Measurements from ENCODE around the gene PRPS1.

DNA sequence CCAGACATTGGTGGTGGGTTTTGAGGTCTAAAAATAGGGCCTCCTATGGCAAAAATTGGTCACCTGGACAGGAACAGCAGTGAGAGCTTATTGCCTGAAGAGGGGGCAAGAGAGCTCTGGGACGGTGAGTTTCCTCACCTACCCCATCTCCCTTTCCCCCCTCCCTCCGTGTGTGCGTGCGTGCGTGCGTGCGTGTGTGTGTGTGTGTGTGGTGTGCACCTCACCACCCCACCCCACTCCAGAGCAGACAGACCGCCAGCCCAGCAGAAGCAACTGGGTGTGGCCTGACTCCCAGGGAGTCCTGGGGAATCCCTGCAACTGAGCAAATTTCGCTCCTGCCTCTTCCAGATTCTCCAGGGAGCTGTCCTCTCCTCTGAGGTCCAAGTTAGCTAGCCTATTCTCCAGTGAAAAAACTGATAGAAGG lies 44.7 kb downstream of the PRPS1 start:
- TF ChIP-seq, protein P1, sequence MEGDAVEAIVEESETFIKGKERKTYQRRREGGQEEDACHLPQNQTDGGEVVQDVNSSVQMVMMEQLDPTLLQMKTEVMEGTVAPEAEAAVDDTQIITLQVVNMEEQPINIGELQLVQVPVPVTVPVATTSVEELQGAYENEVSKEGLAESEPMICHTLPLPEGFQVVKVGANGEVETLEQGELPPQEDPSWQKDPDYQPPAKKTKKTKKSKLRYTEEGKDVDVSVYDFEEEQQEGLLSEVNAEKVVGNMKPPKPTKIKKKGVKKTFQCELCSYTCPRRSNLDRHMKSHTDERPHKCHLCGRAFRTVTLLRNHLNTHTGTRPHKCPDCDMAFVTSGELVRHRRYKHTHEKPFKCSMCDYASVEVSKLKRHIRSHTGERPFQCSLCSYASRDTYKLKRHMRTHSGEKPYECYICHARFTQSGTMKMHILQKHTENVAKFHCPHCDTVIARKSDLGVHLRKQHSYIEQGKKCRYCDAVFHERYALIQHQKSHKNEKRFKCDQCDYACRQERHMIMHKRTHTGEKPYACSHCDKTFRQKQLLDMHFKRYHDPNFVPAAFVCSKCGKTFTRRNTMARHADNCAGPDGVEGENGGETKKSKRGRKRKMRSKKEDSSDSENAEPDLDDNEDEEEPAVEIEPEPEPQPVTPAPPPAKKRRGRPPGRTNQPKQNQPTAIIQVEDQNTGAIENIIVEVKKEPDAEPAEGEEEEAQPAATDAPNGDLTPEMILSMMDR (IDR thresholded peaks at IDR 0.05; ENCODE audit: poor library complexity, severe bottlenecking), result no peak
- TF ChIP-seq EZH2 (IDR thresholded peaks at IDR 0.05; ENCODE audit: borderline replicate concordance, insufficient read depth, low read length, poor library complexity, severe bottlenecking) (no peak), SMC3 (conservative IDR thresholded peaks at IDR 0.05; ENCODE audit: poor library complexity) (no peak), EP300 (conservative IDR thresholded peaks at IDR 0.05; ENCODE audit: poor library complexity, severe bottlenecking) (no peak), POLR2AphosphoS5 (IDR thresholded peaks at IDR 0.05) (no peak)

Data from neural cell (in vitro differentiated cells).